ENCODE data around the gene RGS9.

DNA sequence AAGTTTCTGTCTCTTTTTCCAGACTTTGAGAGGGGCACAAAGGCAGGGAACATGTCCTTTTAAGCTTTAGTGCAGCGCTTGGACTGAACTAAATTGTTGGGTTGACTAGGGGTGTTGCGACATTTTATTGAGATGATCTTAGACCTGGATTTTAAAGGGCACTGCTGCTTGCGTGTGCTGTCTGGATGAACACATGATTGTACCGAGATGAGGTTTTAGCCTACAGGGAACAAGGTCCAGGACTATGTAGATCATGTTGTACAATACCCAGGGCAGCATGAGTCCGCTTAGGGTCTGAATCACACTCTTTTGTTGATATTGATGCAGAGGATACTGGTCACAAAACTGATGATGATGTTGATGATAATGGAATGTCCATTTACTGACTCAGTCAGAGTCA is 5.2 kb upstream of the RGS9 start:
- no peak for TF ChIP-seq POLR2A (IDR thresholded peaks at IDR 0.05)
- TF ChIP-seq, protein P1, sequence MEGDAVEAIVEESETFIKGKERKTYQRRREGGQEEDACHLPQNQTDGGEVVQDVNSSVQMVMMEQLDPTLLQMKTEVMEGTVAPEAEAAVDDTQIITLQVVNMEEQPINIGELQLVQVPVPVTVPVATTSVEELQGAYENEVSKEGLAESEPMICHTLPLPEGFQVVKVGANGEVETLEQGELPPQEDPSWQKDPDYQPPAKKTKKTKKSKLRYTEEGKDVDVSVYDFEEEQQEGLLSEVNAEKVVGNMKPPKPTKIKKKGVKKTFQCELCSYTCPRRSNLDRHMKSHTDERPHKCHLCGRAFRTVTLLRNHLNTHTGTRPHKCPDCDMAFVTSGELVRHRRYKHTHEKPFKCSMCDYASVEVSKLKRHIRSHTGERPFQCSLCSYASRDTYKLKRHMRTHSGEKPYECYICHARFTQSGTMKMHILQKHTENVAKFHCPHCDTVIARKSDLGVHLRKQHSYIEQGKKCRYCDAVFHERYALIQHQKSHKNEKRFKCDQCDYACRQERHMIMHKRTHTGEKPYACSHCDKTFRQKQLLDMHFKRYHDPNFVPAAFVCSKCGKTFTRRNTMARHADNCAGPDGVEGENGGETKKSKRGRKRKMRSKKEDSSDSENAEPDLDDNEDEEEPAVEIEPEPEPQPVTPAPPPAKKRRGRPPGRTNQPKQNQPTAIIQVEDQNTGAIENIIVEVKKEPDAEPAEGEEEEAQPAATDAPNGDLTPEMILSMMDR (IDR thresholded peaks at IDR 0.05): no peak
- no peak for TF ChIP-seq POLR2AphosphoS5 (IDR thresholded peaks at IDR 0.05)

All from stomach (tissue), 4 donors.